ENCODE data around the gene LRPAP1. TPM values are rescaled to one million over a fixed set of nuclear protein-coding genes. Genes with fewer than 3 reads are reported as not detected.
"Not testable (repeated sequence)": the region's sequence is repeated elsewhere in the genome, so short reads cannot be mapped to it uniquely, and the experiment has no call there.

LRPAP1 gene
- total RNA-seq, 5 donors from 2014 or later (not counting 1 experiment from before 2014, with no cell fraction given): 81.2 to 88.4 (median 81.9) TPM

- H3K4me1 Mint-ChIP-seq: not testable (repeated sequence)
Measured at GRCh38 chr4:3576533-3577207, 44.4 kb upstream of the LRPAP1 start.

DNA sequence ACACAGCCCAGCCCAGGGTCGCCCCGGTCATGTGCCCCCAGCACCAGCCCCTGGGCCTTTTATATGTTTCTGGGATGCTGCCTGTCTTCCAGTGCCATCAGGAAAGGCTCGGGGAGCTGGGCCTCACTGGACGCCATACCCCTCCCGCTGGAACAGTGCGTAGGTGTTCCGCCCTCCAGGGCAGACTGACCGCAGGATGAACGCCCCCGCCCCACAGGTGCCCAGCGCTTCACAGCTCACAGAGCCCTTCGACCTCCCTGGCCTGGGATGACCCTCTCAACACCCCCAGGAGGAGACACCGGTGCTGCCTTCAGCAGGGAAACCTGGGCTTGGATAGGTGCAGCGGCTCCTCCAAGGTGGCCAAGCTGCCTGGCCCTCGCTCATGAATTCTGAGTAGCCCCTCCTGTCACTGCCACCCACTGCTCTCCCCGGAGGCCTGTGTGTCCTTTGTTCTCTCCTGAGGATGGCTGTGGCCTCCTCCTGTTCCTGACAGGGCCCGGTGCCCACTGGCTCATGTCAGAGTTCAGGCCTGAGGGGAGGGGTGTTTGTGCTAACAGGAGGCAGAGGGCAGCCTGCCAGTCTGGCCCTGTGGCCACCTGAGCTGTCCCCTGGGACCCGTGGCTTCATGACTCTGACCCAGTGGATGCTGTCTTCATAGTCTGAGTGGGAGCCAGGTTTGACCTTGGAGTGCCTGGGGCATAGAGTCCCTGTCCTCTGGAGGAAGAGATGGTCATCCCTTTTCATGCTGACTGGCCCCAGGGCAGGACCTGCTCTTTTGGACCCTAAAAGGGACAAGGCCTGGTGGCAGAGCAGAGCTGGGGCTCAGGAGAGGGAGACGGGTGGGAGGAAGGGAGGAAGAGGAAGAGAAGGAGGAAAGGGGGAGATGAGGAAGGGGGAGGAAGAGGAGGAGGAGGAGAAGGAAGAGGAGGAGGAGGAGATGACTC, 43.5 kb upstream of the LRPAP1 start:
- H3K27ac ChIP-seq (ENCODE audit: low read length); ATAC-seq (replicated peaks in 1 of 4); H3K9me3 Mint-ChIP-seq; H3K36me3 ChIP-seq (ENCODE audit: control insufficient read depth in 2 of 2, extremely low read depth in 1 of 2, insufficient read depth in 1 of 2, low read length in 1 of 2); CTCF ChIA-PET; DNase-seq; POLR2A ChIA-PET; H3K27ac Mint-ChIP-seq; H3K4me3 Mint-ChIP-seq; H3K4me1 ChIP-seq (ENCODE audit: control insufficient read depth in 1 of 2, extremely low read depth in 1 of 2, insufficient read depth in 2 of 2, low read length in 2 of 2); H3K9me3 ChIP-seq; H3K4me1 Mint-ChIP-seq; H3K4me3 ChIP-seq (ENCODE audit: control insufficient read depth in 1 of 2, extremely low read depth in 1 of 2, low read length in 1 of 2); H3K36me3 Mint-ChIP-seq: not testable (repeated sequence)
- H3K27me3 ChIP-seq (replicated peaks in 1 of 2; ENCODE audit: control insufficient read depth in 2 of 2, extremely low read depth in 1 of 2, insufficient read depth in 2 of 2, low read length in 1 of 2): peaks cover 0 to 18% of the 10 kb centered on the region in 2 experiments
- H3K27me3 Mint-ChIP-seq: peaks cover 2 to 22% of the 10 kb centered on the region in 2 donors
- WGBS (ENCODE audit: insufficient coverage): 62% methylated on average over 6 of the region's 19 CpGs

More at GRCh38 chr4:3576533-3577207, 44.4 kb upstream of the LRPAP1 start:
- H3K27me3 ChIP-seq (replicated peaks in 1 of 2; ENCODE audit: control insufficient read depth in 2 of 2, extremely low read depth in 1 of 2, insufficient read depth in 2 of 2, low read length in 1 of 2): peaks cover 0 to 19% of the 10 kb centered on the region in 2 experiments
- H3K4me3 Mint-ChIP-seq; H3K36me3 ChIP-seq (ENCODE audit: control insufficient read depth in 2 of 2, extremely low read depth in 1 of 2, insufficient read depth in 1 of 2, low read length in 1 of 2); H3K27ac Mint-ChIP-seq; H3K27ac ChIP-seq (ENCODE audit: low read length); CTCF ChIA-PET; H3K4me1 ChIP-seq (ENCODE audit: control insufficient read depth in 1 of 2, extremely low read depth in 1 of 2, insufficient read depth in 2 of 2, low read length in 2 of 2); H3K9me3 ChIP-seq; POLR2A ChIA-PET; H3K4me3 ChIP-seq (ENCODE audit: control insufficient read depth in 1 of 2, extremely low read depth in 1 of 2, low read length in 1 of 2); DNase-seq; H3K36me3 Mint-ChIP-seq; H3K9me3 Mint-ChIP-seq; ATAC-seq (replicated peaks in 1 of 4): not testable (repeated sequence)
- 90% methylated on average over 15 of the region's 21 CpGs for WGBS (ENCODE audit: insufficient coverage)
- H3K27me3 Mint-ChIP-seq: peaks cover 2 to 22% of the 10 kb centered on the region in 2 donors

DNA sequence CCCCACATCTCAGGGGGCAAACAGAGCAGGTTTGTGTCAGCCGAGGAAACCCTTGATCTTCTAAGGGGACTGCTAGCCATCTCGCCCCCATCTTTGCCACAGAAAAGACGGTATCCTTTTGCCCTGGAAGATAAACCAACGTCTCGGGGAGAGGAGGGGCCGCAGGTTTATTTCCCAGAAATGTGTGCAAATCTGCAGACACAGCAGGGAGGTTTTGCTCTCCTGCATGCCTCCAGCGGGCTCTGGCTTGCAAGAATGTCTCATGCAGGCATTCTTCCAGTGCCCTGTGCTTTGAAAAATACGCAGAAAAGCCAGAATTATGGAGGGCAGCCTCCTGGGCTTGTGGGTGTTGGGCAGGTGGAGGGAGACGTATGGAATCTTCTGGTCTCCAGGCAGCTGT, 42.6 kb upstream of the LRPAP1 start:
- ATAC-seq (replicated peaks in 1 of 4): not testable (repeated sequence)

DNA sequence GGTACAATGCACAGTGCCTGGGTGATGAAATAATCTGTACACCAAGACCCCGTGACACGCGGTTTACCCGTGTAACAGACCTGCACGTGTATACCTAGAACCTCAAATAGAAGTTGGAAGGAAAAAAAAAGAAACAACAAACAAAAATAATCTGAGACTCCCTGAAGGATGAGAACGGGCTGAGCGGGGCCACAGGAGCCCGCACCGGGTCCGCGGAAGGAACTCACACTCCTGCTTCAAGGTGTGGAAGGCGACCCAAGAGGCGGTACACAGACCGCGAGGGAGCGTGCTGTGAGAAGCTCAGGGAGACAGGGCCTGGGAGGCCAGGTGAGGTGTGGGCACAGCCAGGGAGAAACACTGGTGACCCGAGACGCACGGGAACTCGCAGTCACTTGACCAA, 42.1 kb upstream of the LRPAP1 start:
- CTCF ChIA-PET, H3K9me3 ChIP-seq: not testable (repeated sequence)

More for the DNA sequence above, 42.6 kb upstream of the LRPAP1 start:
- H3K27me3 ChIP-seq (replicated peaks in 1 of 2; ENCODE audit: control insufficient read depth in 2 of 2, extremely low read depth in 1 of 2, insufficient read depth in 2 of 2, low read length in 1 of 2): peaks cover 0 to 18% of the 10 kb centered on the region in 2 experiments
- CTCF ChIA-PET; H3K27ac Mint-ChIP-seq; H3K36me3 Mint-ChIP-seq; H3K4me3 ChIP-seq (ENCODE audit: control insufficient read depth in 1 of 2, extremely low read depth in 1 of 2, low read length in 1 of 2); H3K27ac ChIP-seq (ENCODE audit: low read length); DNase-seq; H3K4me3 Mint-ChIP-seq; H3K9me3 ChIP-seq; H3K4me1 Mint-ChIP-seq; POLR2A ChIA-PET; H3K9me3 Mint-ChIP-seq; H3K4me1 ChIP-seq (ENCODE audit: control insufficient read depth in 1 of 2, extremely low read depth in 1 of 2, insufficient read depth in 2 of 2, low read length in 2 of 2); H3K36me3 ChIP-seq (ENCODE audit: control insufficient read depth in 2 of 2, extremely low read depth in 1 of 2, insufficient read depth in 1 of 2, low read length in 1 of 2): not testable (repeated sequence)
- 58% methylated on average over 2 of the region's 9 CpGs for WGBS (ENCODE audit: insufficient coverage)
- H3K27me3 Mint-ChIP-seq: peaks cover 2 to 16% of the 10 kb centered on the region in 2 donors

DNA sequence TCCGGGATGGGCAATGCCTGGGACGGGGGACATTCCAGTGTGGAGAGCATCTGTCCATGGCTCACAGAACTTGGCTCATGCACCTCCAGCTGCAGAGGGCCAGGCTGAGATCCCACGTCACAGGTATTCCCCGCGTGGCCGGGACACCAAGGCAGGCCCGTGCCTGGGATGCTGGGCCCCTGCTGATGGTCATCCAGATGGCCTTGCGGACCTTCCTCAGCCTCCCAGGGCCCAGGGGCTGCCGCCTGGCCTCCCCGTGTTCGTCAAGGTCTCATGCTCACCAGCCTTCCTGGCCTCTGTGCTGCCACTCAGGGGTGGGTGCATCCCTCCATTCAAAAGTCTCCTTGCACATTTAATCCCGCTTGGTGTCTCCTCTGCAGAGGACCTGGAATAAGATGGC, 40.9 kb upstream of the LRPAP1 start:
- H3K27me3 ChIP-seq (replicated peaks in 1 of 2; ENCODE audit: control insufficient read depth in 2 of 2, extremely low read depth in 1 of 2, insufficient read depth in 2 of 2, low read length in 1 of 2): peaks cover 0 to 18% of the 10 kb centered on the region in 2 experiments
- H3K9me3 ChIP-seq: no peaks in the 10 kb centered on the region
- H3K4me1 ChIP-seq (ENCODE audit: control insufficient read depth in 1 of 2, extremely low read depth in 1 of 2, insufficient read depth in 2 of 2, low read length in 2 of 2): no peaks in the 10 kb centered on the region
- no peaks in the 10 kb centered on the region for H3K4me1 Mint-ChIP-seq
- no peak overlapping the region for H3K27ac Mint-ChIP-seq
- ChIA-PET POLR2A (no interaction called here), CTCF (no interaction called here)
- no peak for DNase-seq
- ATAC-seq (replicated peaks in 1 of 4): no peak
- H3K27ac ChIP-seq (ENCODE audit: low read length): no peak overlapping the region
- H3K36me3 ChIP-seq (ENCODE audit: control insufficient read depth in 2 of 2, extremely low read depth in 1 of 2, insufficient read depth in 1 of 2, low read length in 1 of 2): no peaks in the 10 kb centered on the region
- H3K27me3 Mint-ChIP-seq: peaks cover 2 to 7% of the 10 kb centered on the region in 2 donors
- H3K9me3 Mint-ChIP-seq: no peaks in the 10 kb centered on the region
- no peak overlapping the region for H3K4me3 Mint-ChIP-seq
- no peak overlapping the region for H3K4me3 ChIP-seq (ENCODE audit: control insufficient read depth in 1 of 2, extremely low read depth in 1 of 2, low read length in 1 of 2)
- WGBS (ENCODE audit: insufficient coverage): 94% methylated on average over 11 of the region's 12 CpGs
- no peaks in the 10 kb centered on the region for H3K36me3 Mint-ChIP-seq

More for the DNA sequence above, 42.1 kb upstream of the LRPAP1 start:
- ATAC-seq (replicated peaks in 1 of 4); H3K9me3 Mint-ChIP-seq; H3K4me3 ChIP-seq (ENCODE audit: control insufficient read depth in 1 of 2, extremely low read depth in 1 of 2, low read length in 1 of 2); H3K36me3 ChIP-seq (ENCODE audit: control insufficient read depth in 2 of 2, extremely low read depth in 1 of 2, insufficient read depth in 1 of 2, low read length in 1 of 2); H3K27ac ChIP-seq (ENCODE audit: low read length); H3K4me1 Mint-ChIP-seq; DNase-seq; H3K4me3 Mint-ChIP-seq; POLR2A ChIA-PET; H3K4me1 ChIP-seq (ENCODE audit: control insufficient read depth in 1 of 2, extremely low read depth in 1 of 2, insufficient read depth in 2 of 2, low read length in 2 of 2); H3K36me3 Mint-ChIP-seq; H3K27ac Mint-ChIP-seq: not testable (repeated sequence)
- WGBS (ENCODE audit: insufficient coverage): 92% methylated on average over 15 of the region's 20 CpGs
- H3K27me3 Mint-ChIP-seq: peaks cover 2 to 16% of the 10 kb centered on the region in 2 donors
- H3K27me3 ChIP-seq (replicated peaks in 1 of 2; ENCODE audit: control insufficient read depth in 2 of 2, extremely low read depth in 1 of 2, insufficient read depth in 2 of 2, low read length in 1 of 2): peaks cover 0 to 18% of the 10 kb centered on the region in 2 experiments

- no peaks in the 10 kb centered on the region for H3K4me1 ChIP-seq (ENCODE audit: control insufficient read depth in 1 of 2, extremely low read depth in 1 of 2, insufficient read depth in 2 of 2, low read length in 2 of 2)
- POLR2A ChIA-PET: no interaction called here
- 67% methylated on average over 12 of the region's 13 CpGs for WGBS (ENCODE audit: insufficient coverage)
- H3K27me3 Mint-ChIP-seq: peaks cover 2 to 3% of the 10 kb centered on the region in 2 donors
- H3K36me3 ChIP-seq (ENCODE audit: control insufficient read depth in 2 of 2, extremely low read depth in 1 of 2, insufficient read depth in 1 of 2, low read length in 1 of 2): no peaks in the 10 kb centered on the region
- no peaks in the 10 kb centered on the region for H3K4me1 Mint-ChIP-seq
- DNase-seq: no peak
- ATAC-seq (replicated peaks in 1 of 4): no peak
- no peak overlapping the region for H3K4me3 ChIP-seq (ENCODE audit: control insufficient read depth in 1 of 2, extremely low read depth in 1 of 2, low read length in 1 of 2)
- no peak overlapping the region for H3K4me3 Mint-ChIP-seq
- no peak overlapping the region for H3K27ac ChIP-seq (ENCODE audit: low read length)
- H3K27me3 ChIP-seq (replicated peaks in 1 of 2; ENCODE audit: control insufficient read depth in 2 of 2, extremely low read depth in 1 of 2, insufficient read depth in 2 of 2, low read length in 1 of 2): peaks cover 0 to 18% of the 10 kb centered on the region in 2 experiments
- no peaks in the 10 kb centered on the region for H3K36me3 Mint-ChIP-seq
- H3K9me3 ChIP-seq: no peaks in the 10 kb centered on the region
- no peaks in the 10 kb centered on the region for H3K9me3 Mint-ChIP-seq
- no peak overlapping the region for H3K27ac Mint-ChIP-seq
- CTCF ChIA-PET: no interaction called here
Measured at GRCh38 chr4:3572363-3572762, 40.1 kb upstream of the LRPAP1 start.

All from T-cell (primary cell).